DND-41 (cell line): ENCODE data around the gene BPIFA2.

Experiments
- EZH2 ChIP-seq: IDR thresholded peaks from 3 replicates; pipeline ENCODE4 v1.6.1; 2012; ENCODE audit warnings: borderline replicate concordance, low read depth, mild to moderate bottlenecking, moderate library complexity, low read length, inconsistent platforms; ENCODE audit not compliant: severe bottlenecking
- TF ChIP-seq, protein P1 (sequence below): IDR thresholded peaks from 2 replicates; pipeline ENCODE4 v1.5.1; 2012; ENCODE audit warnings: borderline replicate concordance, low read length, moderate library complexity, mild to moderate bottlenecking; ENCODE audit not compliant: poor library complexity, severe bottlenecking; ENCODE audit errors: extremely low read depth

DNA sequence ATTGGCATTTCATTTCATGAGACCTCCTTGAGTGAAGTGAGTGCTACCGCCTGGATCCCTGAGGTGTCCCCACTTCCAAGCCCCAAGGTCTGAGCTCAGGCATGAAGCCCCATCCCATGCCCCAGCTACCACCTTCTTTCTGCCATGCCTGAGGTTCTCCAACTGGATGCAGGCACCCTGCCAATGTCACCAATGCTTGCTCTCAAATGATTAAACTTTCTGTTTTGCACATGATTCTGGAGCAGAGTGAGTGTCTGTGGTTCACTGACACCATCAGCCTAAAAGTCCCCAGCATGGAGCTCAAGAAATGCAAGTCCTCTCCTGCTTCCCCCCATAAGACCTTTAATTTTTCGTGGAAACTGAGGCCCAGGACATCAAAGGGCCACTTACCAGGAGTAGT, 43.7 kb upstream of the BPIFA2 start:
- TF ChIP-seq, protein P1, sequence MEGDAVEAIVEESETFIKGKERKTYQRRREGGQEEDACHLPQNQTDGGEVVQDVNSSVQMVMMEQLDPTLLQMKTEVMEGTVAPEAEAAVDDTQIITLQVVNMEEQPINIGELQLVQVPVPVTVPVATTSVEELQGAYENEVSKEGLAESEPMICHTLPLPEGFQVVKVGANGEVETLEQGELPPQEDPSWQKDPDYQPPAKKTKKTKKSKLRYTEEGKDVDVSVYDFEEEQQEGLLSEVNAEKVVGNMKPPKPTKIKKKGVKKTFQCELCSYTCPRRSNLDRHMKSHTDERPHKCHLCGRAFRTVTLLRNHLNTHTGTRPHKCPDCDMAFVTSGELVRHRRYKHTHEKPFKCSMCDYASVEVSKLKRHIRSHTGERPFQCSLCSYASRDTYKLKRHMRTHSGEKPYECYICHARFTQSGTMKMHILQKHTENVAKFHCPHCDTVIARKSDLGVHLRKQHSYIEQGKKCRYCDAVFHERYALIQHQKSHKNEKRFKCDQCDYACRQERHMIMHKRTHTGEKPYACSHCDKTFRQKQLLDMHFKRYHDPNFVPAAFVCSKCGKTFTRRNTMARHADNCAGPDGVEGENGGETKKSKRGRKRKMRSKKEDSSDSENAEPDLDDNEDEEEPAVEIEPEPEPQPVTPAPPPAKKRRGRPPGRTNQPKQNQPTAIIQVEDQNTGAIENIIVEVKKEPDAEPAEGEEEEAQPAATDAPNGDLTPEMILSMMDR = no peak
- no peak for TF ChIP-seq EZH2
